CD4-positive, alpha-beta T cell (primary cell): ENCODE results near the gene IGF2R. TPM values are rescaled to one million over a fixed set of nuclear protein-coding genes. Genes with fewer than 3 reads are reported as not detected.

Experiments
- ATAC-seq: fragments of 200-7000 bp; cut with Tn5 transposase; one replicate; pipeline ENCODE4 v1.10.0; 2022; ENCODE audit warnings: mild to moderate bottlenecking; ENCODE audit not compliant: poor library complexity
- CTCF ChIA-PET: fragments of 350-600 bp; sonication (Branson Sonifier 250); formaldehyde crosslinking; loops from one replicate; lab custom pipeline; 2021; ENCODE audit warnings: antibody characterized with exemption, inconsistent platforms; lab: Charles Lee
- POLR2A ChIA-PET: fragments of 350-600 bp; sonication (Branson Sonifier 250); formaldehyde crosslinking; loops from one replicate; lab custom pipeline; 2021; ENCODE audit warnings: antibody characterized with exemption, inconsistent platforms; lab: Charles Lee
- DNase-seq, 14 experiments: peaks; one replicate each; pipeline ENCODE4 v3.0.0-alpha.2; 2013 to 2020; ENCODE audit warnings: mixed read lengths in 2 of 14
- H3K27ac ChIP-seq, 2 donors: one replicate each; pipeline versions ENCODE4 v1.5.1 to v1.7.0; 2013; ENCODE audit warnings: low read length in 2 of 2, low read depth in 1 of 2, mild to moderate bottlenecking in 1 of 2
- H3K27me3 ChIP-seq, 2 experiments: 1 replicate in 1 of 2; 2 replicates in 1 of 2; pipeline versions ENCODE4 v1.6.1 to v1.7.0; 2013; ENCODE audit warnings: low read length in 2 of 2, control low read depth in 1 of 2, mild to moderate bottlenecking in 1 of 2, moderate library complexity in 1 of 2; ENCODE audit not compliant: insufficient read depth in 2 of 2, control insufficient read depth in 1 of 2
- H3K36me3 ChIP-seq: one replicate; pipeline ENCODE4 v1.6.1; 2013; ENCODE audit warnings: low read length, control low read depth; ENCODE audit not compliant: insufficient read depth
- H3K4me1 ChIP-seq: one replicate; pipeline ENCODE4 v1.6.1; 2013; ENCODE audit warnings: low read length, control low read depth; ENCODE audit not compliant: insufficient read depth
- H3K4me3 ChIP-seq: one replicate; pipeline ENCODE4 v1.5.1; 2013; ENCODE audit warnings: mild to moderate bottlenecking, low read length, moderate library complexity
- H3K9me3 ChIP-seq, 2 experiments: 1 replicate in 1 of 2; 2 replicates in 1 of 2; pipeline versions ENCODE4 v1.6.1 to v1.7.0; 2013; ENCODE audit warnings: low read length in 2 of 2, mild to moderate bottlenecking in 2 of 2, control low read depth in 1 of 2, moderate library complexity in 1 of 2; ENCODE audit not compliant: control insufficient read depth in 1 of 2, insufficient read depth in 1 of 2
- H3K27ac Mint-ChIP-seq: one replicate; pipeline ENCODE4 v1.8.0; 2020; ENCODE audit warnings: mixed read lengths
- H3K27me3 Mint-ChIP-seq: one replicate; pipeline ENCODE4 v1.8.0; 2021; ENCODE audit warnings: mixed read lengths
- H3K36me3 Mint-ChIP-seq: one replicate; pipeline ENCODE4 v1.8.0; 2021; ENCODE audit warnings: low read depth, mixed read lengths
- H3K4me1 Mint-ChIP-seq: one replicate; pipeline ENCODE4 v1.8.0; 2021; ENCODE audit warnings: low read depth, mixed read lengths
- H3K4me3 Mint-ChIP-seq: one replicate; pipeline ENCODE4 v1.8.0; 2020; ENCODE audit warnings: mild to moderate bottlenecking, mixed read lengths
- H3K9me3 Mint-ChIP-seq: one replicate; pipeline ENCODE4 v1.8.0; 2020; ENCODE audit warnings: mixed read lengths
- intact Hi-C, 2 experiments: fragments of 100-400 bp; cut with DNase I in 1 of 2; cut with micrococcal nuclease in 1 of 2; formaldehyde crosslinking; loops; one replicate each; pipeline versions ENCODE4 v1.15.1 to v1.9.0; 2023 to 2025; cut with DNase I, micrococcal nuclease
- total RNA-seq, 174 experiments: library from RNA in 2 of 174; stranded (reverse) in 2 of 174; gene quantifications; one replicate each; pipeline ENCODE4 v1.2.3 and lab custom pipeline; 2021 to 2026
- TF ChIP-seq, protein P1 (sequence below): fragments of 200-600 bp; IDR thresholded peaks from one replicate; pipeline ENCODE4 v1.8.0; 2022; ENCODE audit warnings: antibody characterized with exemption, mild to moderate bottlenecking

The IGF2R gene
- total RNA-seq, 2 experiments from 2014 or later: 43.8 to 46.7 TPM

- DNase-seq (no peak), ATAC-seq (no peak)
- no peaks in the 10 kb centered on the region for H3K27me3 Mint-ChIP-seq
- peaks cover 29% of the 10 kb centered on the region for H3K4me1 Mint-ChIP-seq
- peaks cover 93% of the 10 kb centered on the region for H3K36me3 Mint-ChIP-seq
- no peaks in the 10 kb centered on the region for H3K9me3 Mint-ChIP-seq
- intact Hi-C loops: no loop called here
- peaks cover 21% of the 10 kb centered on the region for H3K4me1 ChIP-seq
- no peak overlapping the region for H3K4me3 ChIP-seq
- no peak overlapping the region for H3K27ac Mint-ChIP-seq
- H3K27me3 ChIP-seq: no peaks in the 10 kb centered on the region
- no peak overlapping the region for H3K4me3 Mint-ChIP-seq
- TF ChIP-seq, protein P1, sequence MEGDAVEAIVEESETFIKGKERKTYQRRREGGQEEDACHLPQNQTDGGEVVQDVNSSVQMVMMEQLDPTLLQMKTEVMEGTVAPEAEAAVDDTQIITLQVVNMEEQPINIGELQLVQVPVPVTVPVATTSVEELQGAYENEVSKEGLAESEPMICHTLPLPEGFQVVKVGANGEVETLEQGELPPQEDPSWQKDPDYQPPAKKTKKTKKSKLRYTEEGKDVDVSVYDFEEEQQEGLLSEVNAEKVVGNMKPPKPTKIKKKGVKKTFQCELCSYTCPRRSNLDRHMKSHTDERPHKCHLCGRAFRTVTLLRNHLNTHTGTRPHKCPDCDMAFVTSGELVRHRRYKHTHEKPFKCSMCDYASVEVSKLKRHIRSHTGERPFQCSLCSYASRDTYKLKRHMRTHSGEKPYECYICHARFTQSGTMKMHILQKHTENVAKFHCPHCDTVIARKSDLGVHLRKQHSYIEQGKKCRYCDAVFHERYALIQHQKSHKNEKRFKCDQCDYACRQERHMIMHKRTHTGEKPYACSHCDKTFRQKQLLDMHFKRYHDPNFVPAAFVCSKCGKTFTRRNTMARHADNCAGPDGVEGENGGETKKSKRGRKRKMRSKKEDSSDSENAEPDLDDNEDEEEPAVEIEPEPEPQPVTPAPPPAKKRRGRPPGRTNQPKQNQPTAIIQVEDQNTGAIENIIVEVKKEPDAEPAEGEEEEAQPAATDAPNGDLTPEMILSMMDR: no peak
- POLR2A ChIA-PET: no interaction called here
- CTCF ChIA-PET: no interaction called here
- H3K27ac ChIP-seq: no peak overlapping the region
- peaks cover 95% of the 10 kb centered on the region for H3K36me3 ChIP-seq
- no peaks in the 10 kb centered on the region for H3K9me3 ChIP-seq
These were observed 104.4 kb downstream of the IGF2R start for GRCh38 chr6:160073272-160073671.

DNA sequence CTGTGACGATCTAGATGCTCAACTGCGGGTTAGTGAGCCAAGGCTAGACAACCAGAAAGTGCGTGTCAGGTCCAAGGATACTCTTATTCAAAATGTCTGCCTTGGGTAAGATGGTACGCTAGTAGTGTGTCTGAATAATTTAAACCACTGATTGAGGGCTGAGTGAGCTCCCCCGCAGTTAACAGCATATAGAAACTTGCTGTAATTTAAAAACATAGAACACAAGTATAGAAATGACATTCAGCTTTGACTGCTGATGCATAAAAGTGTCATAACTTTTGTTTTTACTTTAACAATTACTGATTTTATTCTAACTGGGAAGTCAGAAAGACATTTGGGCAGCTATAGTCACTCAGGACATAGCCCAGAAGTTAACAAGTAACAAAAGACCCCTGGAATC is 107.1 kb downstream of the IGF2R start:
- Histone ChIP-seq H3K27ac (no peak overlapping the region), H3K27me3 (no peaks in the 10 kb centered on the region), H3K4me3 (no peak overlapping the region), H3K9me3 (no peaks in the 10 kb centered on the region), H3K4me1 (no peaks in the 10 kb centered on the region), H3K36me3 (peaks cover 95% of the 10 kb centered on the region)
- H3K27me3 Mint-ChIP-seq: no peaks in the 10 kb centered on the region
- H3K4me3 Mint-ChIP-seq: no peak overlapping the region
- ChIA-PET POLR2A (interaction anchor here (0.8 kb wide), 1 partner anchor 85 kb away, joined by 3 read pairs; no protein-coding TSS in a partner anchor), CTCF (no interaction called here)
- no peaks in the 10 kb centered on the region for H3K9me3 Mint-ChIP-seq
- no peak overlapping the region for H3K27ac Mint-ChIP-seq
- peaks cover 6% of the 10 kb centered on the region for H3K4me1 Mint-ChIP-seq
- DNase-seq (no peak), ATAC-seq (no peak)
- TF ChIP-seq, protein P1: no peak
- intact Hi-C loops: no loop called here
- H3K36me3 Mint-ChIP-seq: peaks cover 91% of the 10 kb centered on the region

GRCh38 chr6:160077024-160077423 is 108.1 kb downstream of the IGF2R start:
- ATAC-seq: no peak
- no peaks in the 10 kb centered on the region for H3K9me3 Mint-ChIP-seq
- no peak overlapping the region for H3K4me3 Mint-ChIP-seq
- no peak overlapping the region for H3K27ac Mint-ChIP-seq
- TF ChIP-seq, protein P1: no peak
- no peaks in the 10 kb centered on the region for H3K27me3 Mint-ChIP-seq
- POLR2A ChIA-PET: no interaction called here
- intact Hi-C loops: no loop called here
- Histone ChIP-seq H3K36me3 (peaks cover 92% of the 10 kb centered on the region), H3K27ac (no peak overlapping the region), H3K9me3 (no peaks in the 10 kb centered on the region), H3K4me3 (no peak overlapping the region), H3K4me1 (no peaks in the 10 kb centered on the region), H3K27me3 (no peaks in the 10 kb centered on the region)
- H3K4me1 Mint-ChIP-seq: no peaks in the 10 kb centered on the region
- CTCF ChIA-PET: no interaction called here
- peaks cover 91% of the 10 kb centered on the region for H3K36me3 Mint-ChIP-seq
- no peak for DNase-seq
